Mesothelial cell of epicardium (in vitro differentiated cells): ENCODE measurements around the gene ZNF280B. TPM values are rescaled to one million over a fixed set of nuclear protein-coding genes. Genes with fewer than 3 reads are reported as not detected.
A peak's percentile ranks its signal among the peaks of the same experiment; 100 is the strongest.

ENCODE experiments used
- DNase-seq, 2 experiments: peaks; one replicate each; pipeline ENCODE4 v3.0.0; 2021; ENCODE audit warnings: low spot score in 2 of 2; ENCODE audit not compliant: unreplicated experiment in 2 of 2
- H3K27ac Mint-ChIP-seq: 2 replicates; pipeline ENCODE4 v1.8.0; 2021; ENCODE audit warnings: mixed read lengths
- H3K27me3 Mint-ChIP-seq: 2 replicates; pipeline ENCODE4 v1.8.0; 2021; ENCODE audit warnings: low read depth, mixed read lengths
- H3K36me3 Mint-ChIP-seq: 2 replicates; pipeline ENCODE4 v1.8.0; 2021; ENCODE audit warnings: mixed read lengths
- H3K4me1 Mint-ChIP-seq: 2 replicates; pipeline ENCODE4 v1.8.0; 2021; ENCODE audit warnings: mixed read lengths
- H3K4me3 Mint-ChIP-seq: 2 replicates; pipeline ENCODE4 v1.8.0; 2021; ENCODE audit warnings: mild to moderate bottlenecking, moderate library complexity, mixed read lengths
- H3K9me3 Mint-ChIP-seq: 2 replicates; pipeline ENCODE4 v1.8.0; 2021; ENCODE audit warnings: mixed read lengths
- CTCF ChIP-seq: fragments of 200-600 bp; sonication (generic); IDR thresholded peaks from one replicate; pipeline ENCODE4 v1.5.0; 2021; ENCODE audit warnings: antibody characterized with exemption; ENCODE audit not compliant: unreplicated experiment
- total RNA-seq: library from RNA; stranded (reverse); gene quantifications from 3 replicates; pipeline ENCODE4 v1.2.1, GENCODE V29; 2021

Gene ZNF280B
- total RNA-seq = 6.0 to 6.9 TPM (median 6.4 TPM) in 3 replicates

- Mint-ChIP-seq H3K4me3 (peak within 1 kb of the TSS; percentile 87), H3K27ac (peak within 1 kb of the TSS; percentile 72), H3K9me3 (peaks cover 17% of the 10 kb centered on the region), H3K27me3 (peaks cover 23% of the 10 kb centered on the region), H3K36me3 (peaks cover 29% of the 10 kb centered on the region), H3K4me1 (peaks cover 8% of the 10 kb centered on the region)
- peak; percentile 67 for TF ChIP-seq CTCF
- DNase-seq = peak; percentile 57 to 75
These were observed at the start of gene ZNF280B for GRCh38 chr22:22508274-22509176. Gene ZNF280B (minus strand): TSS chr22:22508742. CDS start chr22:22489398, 19,344 bp downstream.

- TF ChIP-seq CTCF = no peak
- H3K27me3 Mint-ChIP-seq = peaks cover 26% of the 10 kb centered on the region
- H3K4me3 Mint-ChIP-seq = no peak overlapping the region
- H3K4me1 Mint-ChIP-seq = no peaks in the 10 kb centered on the region
- no peaks in the 10 kb centered on the region for H3K9me3 Mint-ChIP-seq
- H3K36me3 Mint-ChIP-seq = no peaks in the 10 kb centered on the region
- DNase-seq = no peak
- no peak overlapping the region for H3K27ac Mint-ChIP-seq
These were observed 48.7 kb upstream of the ZNF280B start for GRCh38 chr22:22556995-22557925.

GRCh38 chr22:22556578-22556977 lies 48.0 kb upstream of the ZNF280B start:
- no peak for TF ChIP-seq CTCF
- Mint-ChIP-seq H3K27me3 (peaks cover 26% of the 10 kb centered on the region), H3K4me3 (no peak overlapping the region), H3K4me1 (no peaks in the 10 kb centered on the region), H3K27ac (no peak overlapping the region), H3K36me3 (no peaks in the 10 kb centered on the region), H3K9me3 (no peaks in the 10 kb centered on the region)
- no peak for DNase-seq

GRCh38 chr22:22555596-22555995 lies 47.1 kb upstream of the ZNF280B start:
- H3K4me3 Mint-ChIP-seq = no peak overlapping the region
- no peak overlapping the region for H3K27ac Mint-ChIP-seq
- no peak for DNase-seq
- H3K4me1 Mint-ChIP-seq = no peaks in the 10 kb centered on the region
- H3K36me3 Mint-ChIP-seq = no peaks in the 10 kb centered on the region
- peaks cover 35% of the 10 kb centered on the region for H3K27me3 Mint-ChIP-seq
- TF ChIP-seq CTCF = no peak
- no peaks in the 10 kb centered on the region for H3K9me3 Mint-ChIP-seq

GRCh38 chr22:22554587-22555284 lies 46.2 kb upstream of the ZNF280B start:
- H3K27me3 Mint-ChIP-seq = peaks cover 39% of the 10 kb centered on the region
- H3K4me3 Mint-ChIP-seq = no peak overlapping the region
- no peaks in the 10 kb centered on the region for H3K4me1 Mint-ChIP-seq
- no peaks in the 10 kb centered on the region for H3K9me3 Mint-ChIP-seq
- no peak for DNase-seq
- TF ChIP-seq CTCF = no peak
- no peaks in the 10 kb centered on the region for H3K36me3 Mint-ChIP-seq
- no peak overlapping the region for H3K27ac Mint-ChIP-seq
